HepG2 (cell line): ENCODE results near the gene SMURF2. TPM values are rescaled to one million over a fixed set of nuclear protein-coding genes. Genes with fewer than 3 reads are reported as not detected.
A peak's percentile ranks its signal among the peaks of the same experiment; 100 is the strongest.

Experiments used
- KAT2B ChIP-seq: fragments of 150-350 bp; IDR thresholded peaks from 2 replicates; pipeline ENCODE4 v1.6.1; 2014; ENCODE audit warnings: low read depth, low read length, borderline replicate concordance
- RXRA ChIP-seq: sonication (generic); formaldehyde crosslinking; IDR thresholded peaks from 2 replicates; pipeline ENCODE4 v1.5.1; 2020; ENCODE audit warnings: missing genetic modification reagents
- SETDB1 ChIP-seq: sonication (generic); formaldehyde crosslinking; IDR thresholded peaks from 2 replicates; pipeline ENCODE4 v1.5.1; 2020; ENCODE audit warnings: missing genetic modification reagents, mild to moderate bottlenecking, borderline replicate concordance
- TCF7 ChIP-seq: sonication (generic); IDR thresholded peaks from 2 replicates; pipeline ENCODE4 v1.6.1; 2016; ENCODE audit warnings: antibody characterized with exemption, low read depth
- ZNF20 ChIP-seq: sonication (generic); formaldehyde crosslinking; IDR thresholded peaks from 2 replicates; pipeline ENCODE4 v1.4.0; 2020; ENCODE audit warnings: mild to moderate bottlenecking, moderate library complexity, missing genetic modification reagents
- ZNF382 ChIP-seq: sonication (generic); formaldehyde crosslinking; IDR thresholded peaks from 2 replicates; pipeline ENCODE4 v1.5.0; 2020; ENCODE audit warnings: missing genetic modification reagents, mild to moderate bottlenecking, borderline replicate concordance
- polyA plus RNA-seq, 8 experiments: library from polyadenylated mRNA; depleted of rRNA in 3 of 8; stranded (reverse) in 7 of 8; unstranded in 1 of 8; fragments of >200 nt; fragmentation: Illumina TruSeq in 4 of 8; extraction: Trizol in 4 of 8; gene quantifications; 2 replicates each; pipeline versions ENCODE4 v1.2.1 to v1.2.3, GENCODE V29; 2011 to 2016; ENCODE audit warnings: low read depth in 4 of 8, missing spikeins in 1 of 8, mixed read lengths in 1 of 8; ENCODE audit not compliant: insufficient read depth in 1 of 8
- total RNA-seq, 5 experiments: library from RNA; depleted of rRNA; stranded (reverse); fragments of >200 nt; fragmentation: Illumina TruSeq; extraction: Trizol; gene quantifications; 2 replicates each; pipeline ENCODE4 v1.2.3, GENCODE V29; 2016; ENCODE audit warnings: low read depth in 1 of 5
- TF ChIP-seq, protein P1 (sequence below): sonication (generic); formaldehyde crosslinking; conservative IDR thresholded peaks from 2 replicates; pipeline ENCODE4 v1.4.0; 2020; ENCODE audit warnings: mild to moderate bottlenecking, missing genetic modification reagents, moderate library complexity
- TF ChIP-seq, protein P2 (sequence below): sonication (generic); formaldehyde crosslinking; IDR thresholded peaks from 2 replicates; pipeline ENCODE4 v1.4.0; 2020; ENCODE audit warnings: missing genetic modification reagents, mild to moderate bottlenecking, borderline replicate concordance
- TF ChIP-seq, protein P3 (sequence below): sonication (generic); formaldehyde crosslinking; IDR thresholded peaks from 2 replicates; pipeline ENCODE4 v1.8.1; 2023; ENCODE audit warnings: missing genetic modification reagents, mild to moderate bottlenecking, borderline replicate concordance
- TF ChIP-seq, protein P4 (sequence below): sonication (generic); formaldehyde crosslinking; IDR thresholded peaks from 2 replicates; pipeline ENCODE4 v1.4.0; 2020; ENCODE audit warnings: missing genetic modification reagents
- TF ChIP-seq, protein P5 (sequence below): IDR thresholded peaks from 2 replicates; pipeline ENCODE4 v1.6.1; 2016

Gene SMURF2
- total and polyA plus RNA-seq, 2 of the 13 experiments (the other 11 are each of a cell fraction or from before 2014, with no cell fraction given): 14.9 to 24.3 TPM

DNA sequence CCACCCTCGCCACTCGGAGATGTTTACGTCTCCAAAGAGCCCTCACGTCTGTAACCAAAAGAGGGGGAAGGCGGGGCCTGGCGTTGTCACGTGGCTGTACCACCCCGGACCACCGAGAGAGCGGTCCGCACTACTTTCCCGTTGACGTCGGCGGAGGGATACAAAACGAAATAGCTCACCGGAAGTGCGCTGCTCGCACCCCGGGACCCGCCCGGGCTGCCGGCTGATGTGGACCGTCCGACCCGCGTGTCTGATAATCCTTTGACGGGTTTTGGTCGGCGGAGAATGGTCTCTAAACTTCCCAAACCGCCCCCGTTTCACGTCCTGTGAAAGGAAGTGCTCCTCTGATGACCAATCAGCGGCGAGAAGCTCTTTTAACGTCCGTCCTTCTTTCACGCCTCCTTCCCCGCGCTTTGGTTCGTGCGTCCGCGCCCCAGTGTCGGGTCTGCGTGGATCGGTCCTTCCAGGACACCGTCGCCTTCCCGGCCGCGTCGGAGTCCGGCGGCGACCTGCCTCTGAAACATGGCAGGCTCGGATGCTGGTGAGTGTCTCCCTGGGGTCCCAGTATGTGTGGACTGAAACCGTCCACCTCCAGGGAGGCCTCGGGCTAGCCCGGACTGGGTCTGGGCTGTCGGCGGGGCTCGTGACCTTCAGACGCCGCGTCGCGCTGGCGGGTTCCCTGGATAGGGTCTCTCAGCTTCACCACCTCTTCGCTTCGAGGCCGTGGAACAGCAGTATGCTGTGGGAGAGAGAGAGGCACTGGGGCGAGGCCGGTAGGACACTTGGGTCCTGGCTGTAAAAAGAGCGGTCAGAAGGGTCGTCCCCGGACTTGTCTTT, 155.3 kb downstream of the SMURF2 start, which contains the start of gene CEP95 (continued):
- TF ChIP-seq KAT2B: no peak
- TF ChIP-seq, protein P1, sequence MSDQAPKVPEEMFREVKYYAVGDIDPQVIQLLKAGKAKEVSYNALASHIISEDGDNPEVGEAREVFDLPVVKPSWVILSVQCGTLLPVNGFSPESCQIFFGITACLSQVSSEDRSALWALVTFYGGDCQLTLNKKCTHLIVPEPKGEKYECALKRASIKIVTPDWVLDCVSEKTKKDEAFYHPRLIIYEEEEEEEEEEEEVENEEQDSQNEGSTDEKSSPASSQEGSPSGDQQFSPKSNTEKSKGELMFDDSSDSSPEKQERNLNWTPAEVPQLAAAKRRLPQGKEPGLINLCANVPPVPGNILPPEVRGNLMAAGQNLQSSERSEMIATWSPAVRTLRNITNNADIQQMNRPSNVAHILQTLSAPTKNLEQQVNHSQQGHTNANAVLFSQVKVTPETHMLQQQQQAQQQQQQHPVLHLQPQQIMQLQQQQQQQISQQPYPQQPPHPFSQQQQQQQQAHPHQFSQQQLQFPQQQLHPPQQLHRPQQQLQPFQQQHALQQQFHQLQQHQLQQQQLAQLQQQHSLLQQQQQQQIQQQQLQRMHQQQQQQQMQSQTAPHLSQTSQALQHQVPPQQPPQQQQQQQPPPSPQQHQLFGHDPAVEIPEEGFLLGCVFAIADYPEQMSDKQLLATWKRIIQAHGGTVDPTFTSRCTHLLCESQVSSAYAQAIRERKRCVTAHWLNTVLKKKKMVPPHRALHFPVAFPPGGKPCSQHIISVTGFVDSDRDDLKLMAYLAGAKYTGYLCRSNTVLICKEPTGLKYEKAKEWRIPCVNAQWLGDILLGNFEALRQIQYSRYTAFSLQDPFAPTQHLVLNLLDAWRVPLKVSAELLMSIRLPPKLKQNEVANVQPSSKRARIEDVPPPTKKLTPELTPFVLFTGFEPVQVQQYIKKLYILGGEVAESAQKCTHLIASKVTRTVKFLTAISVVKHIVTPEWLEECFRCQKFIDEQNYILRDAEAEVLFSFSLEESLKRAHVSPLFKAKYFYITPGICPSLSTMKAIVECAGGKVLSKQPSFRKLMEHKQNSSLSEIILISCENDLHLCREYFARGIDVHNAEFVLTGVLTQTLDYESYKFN (CRISPR knock-in tag): peak; percentile 78
- TF ChIP-seq, protein P2, sequence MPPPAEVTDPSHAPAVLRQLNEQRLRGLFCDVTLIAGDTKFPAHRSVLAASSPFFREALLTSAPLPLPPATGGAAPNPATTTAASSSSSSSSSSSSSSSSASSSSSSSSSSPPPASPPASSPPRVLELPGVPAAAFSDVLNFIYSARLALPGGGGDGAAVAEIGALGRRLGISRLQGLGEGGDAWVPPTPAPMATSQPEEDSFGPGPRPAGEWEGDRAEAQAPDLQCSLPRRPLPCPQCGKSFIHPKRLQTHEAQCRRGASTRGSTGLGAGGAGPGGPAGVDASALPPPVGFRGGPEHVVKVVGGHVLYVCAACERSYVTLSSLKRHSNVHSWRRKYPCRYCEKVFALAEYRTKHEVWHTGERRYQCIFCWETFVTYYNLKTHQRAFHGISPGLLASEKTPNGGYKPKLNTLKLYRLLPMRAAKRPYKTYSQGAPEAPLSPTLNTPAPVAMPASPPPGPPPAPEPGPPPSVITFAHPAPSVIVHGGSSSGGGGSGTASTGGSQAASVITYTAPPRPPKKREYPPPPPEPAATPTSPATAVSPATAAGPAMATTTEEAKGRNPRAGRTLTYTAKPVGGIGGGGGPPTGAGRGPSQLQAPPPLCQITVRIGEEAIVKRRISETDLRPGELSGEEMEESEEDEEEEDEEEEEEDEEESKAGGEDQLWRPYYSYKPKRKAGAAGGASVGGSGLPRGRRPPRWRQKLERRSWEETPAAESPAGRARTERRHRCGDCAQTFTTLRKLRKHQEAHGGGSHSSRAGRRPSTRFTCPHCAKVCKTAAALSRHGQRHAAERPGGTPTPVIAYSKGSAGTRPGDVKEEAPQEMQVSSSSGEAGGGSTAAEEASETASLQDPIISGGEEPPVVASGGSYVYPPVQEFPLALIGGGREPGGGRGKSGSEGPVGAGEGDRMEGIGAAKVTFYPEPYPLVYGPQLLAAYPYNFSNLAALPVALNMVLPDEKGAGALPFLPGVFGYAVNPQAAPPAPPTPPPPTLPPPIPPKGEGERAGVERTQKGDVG (CRISPR knock-in tag): peak; percentile 71
- peak; percentile 6; the same call in 1 of the 2 replicates for TF ChIP-seq TCF7
- no peak for TF ChIP-seq SETDB1 (CRISPR knock-in tag)
- TF ChIP-seq, protein P3, sequence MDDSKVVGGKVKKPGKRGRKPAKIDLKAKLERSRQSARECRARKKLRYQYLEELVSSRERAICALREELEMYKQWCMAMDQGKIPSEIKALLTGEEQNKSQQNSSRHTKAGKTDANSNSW: peak; percentile 87; the same call in 1 of the 2 replicates
- TF ChIP-seq, protein P4, sequence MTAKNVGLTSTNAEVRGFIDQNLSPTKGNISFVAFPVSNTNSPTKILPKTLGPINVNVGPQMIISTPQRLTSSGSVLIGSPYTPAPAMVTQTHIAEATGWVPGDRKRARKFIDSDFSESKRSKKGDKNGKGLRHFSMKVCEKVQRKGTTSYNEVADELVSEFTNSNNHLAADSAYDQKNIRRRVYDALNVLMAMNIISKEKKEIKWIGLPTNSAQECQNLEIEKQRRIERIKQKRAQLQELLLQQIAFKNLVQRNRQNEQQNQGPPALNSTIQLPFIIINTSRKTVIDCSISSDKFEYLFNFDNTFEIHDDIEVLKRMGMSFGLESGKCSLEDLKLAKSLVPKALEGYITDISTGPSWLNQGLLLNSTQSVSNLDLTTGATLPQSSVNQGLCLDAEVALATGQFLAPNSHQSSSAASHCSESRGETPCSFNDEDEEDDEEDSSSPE (CRISPR knock-in tag): peak; percentile 93
- TF ChIP-seq, protein P5, sequence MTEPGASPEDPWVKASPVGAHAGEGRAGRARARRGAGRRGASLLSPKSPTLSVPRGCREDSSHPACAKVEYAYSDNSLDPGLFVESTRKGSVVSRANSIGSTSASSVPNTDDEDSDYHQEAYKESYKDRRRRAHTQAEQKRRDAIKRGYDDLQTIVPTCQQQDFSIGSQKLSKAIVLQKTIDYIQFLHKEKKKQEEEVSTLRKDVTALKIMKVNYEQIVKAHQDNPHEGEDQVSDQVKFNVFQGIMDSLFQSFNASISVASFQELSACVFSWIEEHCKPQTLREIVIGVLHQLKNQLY (CRISPR knock-in tag): no peak; the same call in 1 of the 2 replicates
- TF ChIP-seq RXRA (CRISPR knock-in tag): peak; percentile 77
- TF ChIP-seq ZNF20 (CRISPR knock-in tag): peak; percentile 94; the same call in 1 of the 2 replicates
- TF ChIP-seq ZNF382 (CRISPR knock-in tag): no peak
